SU-DHL-6 (cell line): ENCODE measurements around the gene FAM118A.

Experiments used
- EZH2phosphoT487 ChIP-seq: fragments of 200-600 bp; sonication (generic), shearing (Covaris generic); conservative IDR thresholded peaks from 2 replicates; pipeline ENCODE4 v1.6.1; 2018; ENCODE audit warnings: mild to moderate bottlenecking, antibody characterized with exemption, low read length, moderate library complexity, mixed read lengths
- TF ChIP-seq, protein P1 (sequence below): fragments of 200-600 bp; sonication (generic); IDR thresholded peaks from one replicate; pipeline ENCODE4 v1.5.1; 2017; ENCODE audit warnings: antibody characterized with exemption, mild to moderate bottlenecking, low read length, moderate library complexity; ENCODE audit not compliant: insufficient read depth, poor library complexity, severe bottlenecking

DNA sequence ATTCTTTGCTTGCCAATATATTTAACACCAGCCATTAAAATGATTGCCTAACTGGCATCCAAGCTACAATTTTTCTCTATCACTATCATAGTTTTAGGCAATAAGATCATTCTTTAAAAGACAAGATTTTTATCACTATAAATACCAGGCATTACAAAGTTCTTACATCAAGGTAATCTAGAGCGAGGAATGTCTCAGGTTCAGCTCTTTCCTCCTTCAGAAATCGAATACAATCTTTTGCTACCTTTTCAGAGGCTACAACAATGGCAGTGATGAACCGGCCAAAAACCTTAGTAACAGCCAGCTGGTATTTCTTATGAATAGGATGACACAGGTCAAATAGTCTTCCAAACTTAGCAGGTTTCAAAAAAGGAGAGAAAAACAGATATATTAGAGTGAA is 79.8 kb downstream of the FAM118A start:
- TF ChIP-seq, protein P1, sequence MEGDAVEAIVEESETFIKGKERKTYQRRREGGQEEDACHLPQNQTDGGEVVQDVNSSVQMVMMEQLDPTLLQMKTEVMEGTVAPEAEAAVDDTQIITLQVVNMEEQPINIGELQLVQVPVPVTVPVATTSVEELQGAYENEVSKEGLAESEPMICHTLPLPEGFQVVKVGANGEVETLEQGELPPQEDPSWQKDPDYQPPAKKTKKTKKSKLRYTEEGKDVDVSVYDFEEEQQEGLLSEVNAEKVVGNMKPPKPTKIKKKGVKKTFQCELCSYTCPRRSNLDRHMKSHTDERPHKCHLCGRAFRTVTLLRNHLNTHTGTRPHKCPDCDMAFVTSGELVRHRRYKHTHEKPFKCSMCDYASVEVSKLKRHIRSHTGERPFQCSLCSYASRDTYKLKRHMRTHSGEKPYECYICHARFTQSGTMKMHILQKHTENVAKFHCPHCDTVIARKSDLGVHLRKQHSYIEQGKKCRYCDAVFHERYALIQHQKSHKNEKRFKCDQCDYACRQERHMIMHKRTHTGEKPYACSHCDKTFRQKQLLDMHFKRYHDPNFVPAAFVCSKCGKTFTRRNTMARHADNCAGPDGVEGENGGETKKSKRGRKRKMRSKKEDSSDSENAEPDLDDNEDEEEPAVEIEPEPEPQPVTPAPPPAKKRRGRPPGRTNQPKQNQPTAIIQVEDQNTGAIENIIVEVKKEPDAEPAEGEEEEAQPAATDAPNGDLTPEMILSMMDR = no peak
- no peak for TF ChIP-seq EZH2phosphoT487
